Fibroblast of pulmonary artery (primary cell): ENCODE results near the gene IGFALS.

ENCODE experiments used
- DNase-seq: peaks from one replicate; pipeline ENCODE4 v3.0.0-alpha.2; 2010; ENCODE audit warnings: low read depth
- H3K4me3 ChIP-seq: replicated peaks from 2 replicates; pipeline ENCODE4 v1.5.1; 2011; ENCODE audit warnings: low read depth, mild to moderate bottlenecking, control low read depth, low read length, moderate library complexity
- CTCF ChIP-seq: IDR thresholded peaks from 2 replicates; pipeline ENCODE4 v1.5.1; 2011; ENCODE audit warnings: mild to moderate bottlenecking, control low read depth, low read length, inconsistent platforms; ENCODE audit errors: missing control alignments

IGFALS gene

GRCh38 chr16:1784977-1785845 is 8.3 kb downstream of the IGFALS start:
- no peak for TF ChIP-seq CTCF
- H3K4me3 ChIP-seq: no peak overlapping the region
- no peak for DNase-seq

GRCh38 chr16:1782408-1783264 is 10.9 kb downstream of the IGFALS start, which contains the start of the genes NUBP2 and SPSB3:
Gene NUBP2 (plus strand): TSS chr16:1782960. CDS start chr16:1783021, 61 bp downstream.
Gene SPSB3 (minus strand): TSS chr16:1782571. CDS start chr16:1781483, 1,088 bp downstream.
- peak within 1 kb of the TSS; percentile 90 for H3K4me3 ChIP-seq
- TF ChIP-seq CTCF: no peak
- DNase-seq: peak; percentile 100

- no peak for DNase-seq
- H3K4me3 ChIP-seq: peak overlapping the region; percentile 75
- TF ChIP-seq CTCF: no peak
Observed at GRCh38 chr16:1781758-1782407, 11.6 kb downstream of the IGFALS start.

GRCh38 chr16:1781254-1781653 is 12.3 kb downstream of the IGFALS start:
- peak overlapping the region; percentile 75 for H3K4me3 ChIP-seq
- no peak for DNase-seq
- no peak for TF ChIP-seq CTCF

- no peak overlapping the region for H3K4me3 ChIP-seq
- DNase-seq: no peak
- TF ChIP-seq CTCF: no peak
Observed at GRCh38 chr16:1780677-1781072, 12.8 kb downstream of the IGFALS start.

GRCh38 chr16:1779741-1780676 is 13.5 kb downstream of the IGFALS start:
- no peak for TF ChIP-seq CTCF
- no peak for DNase-seq

More at GRCh38 chr16:1779741-1780676, 13.5 kb downstream of the IGFALS start:
- no peak overlapping the region for H3K4me3 ChIP-seq
